Loucy (cell line): ENCODE measurements around the gene ZNF536.

ENCODE experiments used
- CTCF ChIP-seq: fragments of 200-600 bp; sonication (generic); conservative IDR thresholded peaks from 2 replicates; pipeline ENCODE4 v1.5.1; 2014; ENCODE audit warnings: mild to moderate bottlenecking, antibody characterized with exemption, low read length
- EZH2phosphoT487 ChIP-seq: fragments of 200-600 bp; IDR thresholded peaks from 2 replicates; pipeline ENCODE4 v1.6.1; 2018; ENCODE audit warnings: antibody characterized with exemption, mild to moderate bottlenecking, moderate library complexity, borderline replicate concordance

GRCh38 chr19:30584090-30584489, 211.9 kb downstream of the ZNF536 start:
- TF ChIP-seq CTCF (no peak), EZH2phosphoT487 (no peak)
